ENCODE measurements around the gene SPATS1. TPM values are rescaled to one million over a fixed set of nuclear protein-coding genes. Genes with fewer than 3 reads are reported as not detected.

The SPATS1 gene
- total RNA-seq, 1 donor from 2014 or later, result not detected

DNA sequence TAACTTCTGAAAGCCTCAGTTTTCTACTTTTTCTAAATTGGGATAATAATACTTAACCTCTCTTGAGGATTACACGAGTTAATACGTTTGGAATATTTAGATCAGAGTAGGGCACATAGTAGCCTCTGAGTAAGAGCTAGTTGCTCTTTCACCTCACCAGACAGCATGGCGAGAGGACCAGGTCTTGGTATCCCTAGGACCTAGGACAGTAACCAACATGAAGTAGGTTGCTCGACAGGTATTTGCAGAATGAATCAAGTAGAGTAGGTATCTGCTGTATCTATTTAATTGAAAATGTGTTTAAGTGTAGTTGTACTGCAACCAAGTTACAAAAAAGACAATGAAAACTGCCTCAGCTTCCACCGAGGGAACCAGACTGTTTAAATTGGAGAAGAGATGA, 46.4 kb downstream of the SPATS1 start:
- H3K79me2 ChIP-seq (ENCODE audit: insufficient read depth, low read length), result peaks cover 42% of the 10 kb centered on the region
- no peaks in the 10 kb centered on the region for H3K9me3 Mint-ChIP-seq (ENCODE audit: unreplicated experiment)
- H3K4me2 ChIP-seq (ENCODE audit: low read length), result peak overlapping the region; percentile 94
- DNase-seq (ENCODE audit: low read depth) (no peak), FAIRE-seq (no peak)
- peaks cover 15% of the 10 kb centered on the region for H3K36me3 ChIP-seq (ENCODE audit: insufficient read depth, low read length)
- H3K9me3 ChIP-seq (ENCODE audit: insufficient read depth, low read depth, low read length), result no peaks in the 10 kb centered on the region
- peaks cover 7% of the 10 kb centered on the region for H3K36me3 Mint-ChIP-seq (ENCODE audit: low read depth, unreplicated experiment)
- H3K27me3 Mint-ChIP-seq (ENCODE audit: low read depth, unreplicated experiment), result no peaks in the 10 kb centered on the region
- H3K27ac ChIP-seq (ENCODE audit: low read depth, low read length), result no peak overlapping the region
- H4K20me1 ChIP-seq (ENCODE audit: insufficient read depth, low read length), result peaks cover 36% of the 10 kb centered on the region
- H3K27me3 ChIP-seq (ENCODE audit: insufficient read depth, low read length), result no peaks in the 10 kb centered on the region
- H3K4me3 ChIP-seq (ENCODE audit: insufficient read depth, low read depth, low read length), result peak overlapping the region; percentile 85
- peaks cover 12% of the 10 kb centered on the region for H3K4me1 Mint-ChIP-seq (ENCODE audit: low read depth, unreplicated experiment)
- H3K27ac Mint-ChIP-seq (ENCODE audit: unreplicated experiment), result peak overlapping the region; percentile 21
- peak overlapping the region; percentile 96 for H3K9ac ChIP-seq (ENCODE audit: low read length)
- H3K4me3 Mint-ChIP-seq (ENCODE audit: unreplicated experiment), result peak overlapping the region; percentile 94
- H3K4me1 ChIP-seq (ENCODE audit: insufficient read depth, low read length), result peaks cover 13% of the 10 kb centered on the region
- H2AFZ ChIP-seq (ENCODE audit: low read depth, low read length), result no peak overlapping the region
- TF ChIP-seq, protein P1, sequence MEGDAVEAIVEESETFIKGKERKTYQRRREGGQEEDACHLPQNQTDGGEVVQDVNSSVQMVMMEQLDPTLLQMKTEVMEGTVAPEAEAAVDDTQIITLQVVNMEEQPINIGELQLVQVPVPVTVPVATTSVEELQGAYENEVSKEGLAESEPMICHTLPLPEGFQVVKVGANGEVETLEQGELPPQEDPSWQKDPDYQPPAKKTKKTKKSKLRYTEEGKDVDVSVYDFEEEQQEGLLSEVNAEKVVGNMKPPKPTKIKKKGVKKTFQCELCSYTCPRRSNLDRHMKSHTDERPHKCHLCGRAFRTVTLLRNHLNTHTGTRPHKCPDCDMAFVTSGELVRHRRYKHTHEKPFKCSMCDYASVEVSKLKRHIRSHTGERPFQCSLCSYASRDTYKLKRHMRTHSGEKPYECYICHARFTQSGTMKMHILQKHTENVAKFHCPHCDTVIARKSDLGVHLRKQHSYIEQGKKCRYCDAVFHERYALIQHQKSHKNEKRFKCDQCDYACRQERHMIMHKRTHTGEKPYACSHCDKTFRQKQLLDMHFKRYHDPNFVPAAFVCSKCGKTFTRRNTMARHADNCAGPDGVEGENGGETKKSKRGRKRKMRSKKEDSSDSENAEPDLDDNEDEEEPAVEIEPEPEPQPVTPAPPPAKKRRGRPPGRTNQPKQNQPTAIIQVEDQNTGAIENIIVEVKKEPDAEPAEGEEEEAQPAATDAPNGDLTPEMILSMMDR (IDR thresholded peaks at IDR 0.05; ENCODE audit: insufficient read depth, low read depth, low read length), result no peak
- no peak for TF ChIP-seq EZH2 (IDR thresholded peaks at IDR 0.05; ENCODE audit: insufficient read depth, low read length)

DNA sequence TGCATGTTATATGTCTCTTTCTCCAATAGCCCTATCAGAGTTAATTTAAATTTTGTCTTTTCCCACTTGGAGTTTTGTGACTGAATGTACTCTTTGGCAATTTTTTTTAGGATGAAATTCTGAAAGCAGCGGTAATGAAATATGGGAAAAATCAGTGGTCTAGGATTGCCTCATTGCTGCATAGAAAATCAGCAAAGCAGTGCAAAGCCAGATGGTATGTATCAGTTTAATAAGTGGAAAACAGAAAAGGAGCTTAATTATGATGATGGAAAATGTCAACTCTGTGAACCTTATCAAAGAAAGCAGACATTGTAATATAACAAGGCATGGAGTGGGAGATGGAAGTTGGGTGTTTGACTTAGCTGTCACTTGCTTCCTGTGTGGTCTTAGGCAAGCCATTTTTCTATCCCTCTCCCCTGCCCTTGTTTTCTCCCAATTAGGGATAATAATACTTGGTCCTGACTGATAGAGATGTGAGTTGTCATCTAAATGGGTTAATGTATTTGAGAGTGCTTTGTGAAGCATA, 47.8 kb downstream of the SPATS1 start:
- Mint-ChIP-seq H3K36me3 (ENCODE audit: low read depth, unreplicated experiment) (peaks cover 9% of the 10 kb centered on the region), H3K27me3 (ENCODE audit: low read depth, unreplicated experiment) (no peaks in the 10 kb centered on the region), H3K9me3 (ENCODE audit: unreplicated experiment) (no peaks in the 10 kb centered on the region), H3K27ac (ENCODE audit: unreplicated experiment) (no peak overlapping the region), H3K4me1 (ENCODE audit: low read depth, unreplicated experiment) (peaks cover 12% of the 10 kb centered on the region), H3K4me3 (ENCODE audit: unreplicated experiment) (no peak overlapping the region)
- Histone ChIP-seq H3K4me2 (ENCODE audit: low read length) (peak overlapping the region; percentile 94), H3K9ac (ENCODE audit: low read length) (no peak overlapping the region), H3K4me3 (ENCODE audit: insufficient read depth, low read depth, low read length) (no peak overlapping the region), H3K79me2 (ENCODE audit: insufficient read depth, low read length) (peaks cover 44% of the 10 kb centered on the region), H3K4me1 (ENCODE audit: insufficient read depth, low read length) (peaks cover 13% of the 10 kb centered on the region), H3K27ac (ENCODE audit: low read depth, low read length) (no peak overlapping the region), H4K20me1 (ENCODE audit: insufficient read depth, low read length) (peaks cover 41% of the 10 kb centered on the region), H2AFZ (ENCODE audit: low read depth, low read length) (no peak overlapping the region), H3K9me3 (ENCODE audit: insufficient read depth, low read depth, low read length) (no peaks in the 10 kb centered on the region), H3K36me3 (ENCODE audit: insufficient read depth, low read length) (peaks cover 23% of the 10 kb centered on the region), H3K27me3 (ENCODE audit: insufficient read depth, low read length) (no peaks in the 10 kb centered on the region)
- TF ChIP-seq EZH2 (IDR thresholded peaks at IDR 0.05; ENCODE audit: insufficient read depth, low read length), result no peak
- TF ChIP-seq, protein P1 (IDR thresholded peaks at IDR 0.05; ENCODE audit: insufficient read depth, low read depth, low read length), result no peak
- FAIRE-seq, result no peak
- no peak for DNase-seq (ENCODE audit: low read depth)

Other genes with a start within 250 kb of the SPATS1 start
- 53.4 and 56.1 TPM in 2 replicates for gene MRPL14, start 215.2 kb upstream of the SPATS1 start, total RNA-seq
- gene TMEM63B, start 215.1 kb upstream of the SPATS1 start, total RNA-seq, result 86.6 and 95.6 TPM in 2 replicates
- not detected in 2 replicates for gene CAPN11, start 183.8 kb upstream of the SPATS1 start, total RNA-seq
- gene MYMX, start 125.7 kb upstream of the SPATS1 start, total RNA-seq, result not detected in 2 replicates
- 14.8 and 15.3 TPM in 2 replicates for gene SLC29A1, start 119.1 kb upstream of the SPATS1 start, total RNA-seq
- gene HSP90AB1, start 95.5 kb upstream of the SPATS1 start, total RNA-seq, result 859 and 914 TPM in 2 replicates
- 61.8 and 66.6 TPM in 2 replicates for gene SLC35B2, start 85.1 kb upstream of the SPATS1 start, total RNA-seq
- gene NFKBIE, start 77.1 kb upstream of the SPATS1 start, total RNA-seq, result 10.1 and 11.0 TPM in 2 replicates
- 0.07 and 0.09 TPM in 2 replicates for gene TMEM151B, start 72.2 kb upstream of the SPATS1 start, total RNA-seq
- gene AARS2, start 29.3 kb upstream of the SPATS1 start, total RNA-seq, result 10.9 and 12.3 TPM in 2 replicates
- gene CDC5L, start 45.1 kb downstream of the SPATS1 start, total RNA-seq, result 16.8 and 18.2 TPM in 2 replicates

Data from astrocyte (in vitro differentiated cells and primary cell).